Measurements from ENCODE around the gene EHD4.

Gene EHD4

GRCh38 chr15:41865490-41866055 lies 106.8 kb downstream of the EHD4 start:
- CTCF ChIA-PET: interaction anchor here (0.7 kb wide), 1 partner anchor 125 kb away, joined by 5 read pairs; no protein-coding TSS in a partner anchor
- POLR2A ChIA-PET: no interaction called here

GRCh38 chr15:41862515-41863116 lies 109.7 kb downstream of the EHD4 start:
- Histone ChIP-seq H3K27ac (ENCODE audit: extremely low read depth, low read depth, low read length) (no peak overlapping the region), H3K36me3 (ENCODE audit: control insufficient read depth in 2 of 2, insufficient read depth in 1 of 2, low read length in 2 of 2) (no peaks in the 10 kb centered on the region), H3K4me1 (ENCODE audit: control insufficient read depth, insufficient read depth, low read length) (peaks cover 2% of the 10 kb centered on the region; the same call in 1 of the 2 replicates), H3K4me3 (ENCODE audit: low read depth, low read length) (no peak overlapping the region), H3K9me3 (ENCODE audit: control insufficient read depth, insufficient read depth, low read depth, low read length) (no peaks in the 10 kb centered on the region)
- ChIA-PET CTCF (no interaction called here), POLR2A (no interaction called here)
- no peak for TF ChIP-seq ZNF223 (tag by site-specific recombination; IDR thresholded peaks at IDR 0.05)
- TF ChIP-seq ZNF692 (tag by site-specific recombination; IDR thresholded peaks at IDR 0.05): no peak
- TF ChIP-seq ZIC2 (tag by site-specific recombination; IDR thresholded peaks at IDR 0.05): peak; percentile 59
- peak; percentile 27; the same call in 1 of the 2 replicates for TF ChIP-seq ZFHX2 (tag by site-specific recombination; conservative IDR thresholded peaks at IDR 0.05)
- TF ChIP-seq ZBTB10 (tag by site-specific recombination; IDR thresholded peaks at IDR 0.05): no peak
- TF ChIP-seq ZNF449 (tag by site-specific recombination; IDR thresholded peaks at IDR 0.05): no peak
- TF ChIP-seq YY1 (tag by site-specific recombination; IDR thresholded peaks at IDR 0.05): no peak
- no peak for TF ChIP-seq ZNF600 (tag by site-specific recombination; IDR thresholded peaks at IDR 0.05)
- peak; percentile 16; the same call in 1 of the 2 replicates for TF ChIP-seq EGR2 (tag by site-specific recombination; IDR thresholded peaks at IDR 0.05; ENCODE audit: low read depth)
- TF ChIP-seq ZNF214 (tag by site-specific recombination; IDR thresholded peaks at IDR 0.05; ENCODE audit: borderline replicate concordance): no peak
- no peak for TF ChIP-seq ZNF24 (tag by site-specific recombination; IDR thresholded peaks at IDR 0.05)

More at GRCh38 chr15:41865490-41866055, 106.8 kb downstream of the EHD4 start:
- Histone ChIP-seq H3K27ac (ENCODE audit: extremely low read depth, low read depth, low read length) (no peak overlapping the region), H3K4me1 (ENCODE audit: control insufficient read depth, insufficient read depth, low read length) (peaks cover 2% of the 10 kb centered on the region; the same call in 1 of the 2 replicates), H3K36me3 (ENCODE audit: control insufficient read depth in 2 of 2, insufficient read depth in 1 of 2, low read length in 2 of 2) (no peaks in the 10 kb centered on the region), H3K9me3 (ENCODE audit: control insufficient read depth, insufficient read depth, low read depth, low read length) (no peaks in the 10 kb centered on the region), H3K4me3 (ENCODE audit: low read depth, low read length) (no peak overlapping the region)
- TF ChIP-seq EGR2 (tag by site-specific recombination; IDR thresholded peaks at IDR 0.05; ENCODE audit: low read depth) (peak; percentile 81), ZFHX2 (tag by site-specific recombination; conservative IDR thresholded peaks at IDR 0.05) (peak; percentile 84)
- TF ChIP-seq, protein P1, sequence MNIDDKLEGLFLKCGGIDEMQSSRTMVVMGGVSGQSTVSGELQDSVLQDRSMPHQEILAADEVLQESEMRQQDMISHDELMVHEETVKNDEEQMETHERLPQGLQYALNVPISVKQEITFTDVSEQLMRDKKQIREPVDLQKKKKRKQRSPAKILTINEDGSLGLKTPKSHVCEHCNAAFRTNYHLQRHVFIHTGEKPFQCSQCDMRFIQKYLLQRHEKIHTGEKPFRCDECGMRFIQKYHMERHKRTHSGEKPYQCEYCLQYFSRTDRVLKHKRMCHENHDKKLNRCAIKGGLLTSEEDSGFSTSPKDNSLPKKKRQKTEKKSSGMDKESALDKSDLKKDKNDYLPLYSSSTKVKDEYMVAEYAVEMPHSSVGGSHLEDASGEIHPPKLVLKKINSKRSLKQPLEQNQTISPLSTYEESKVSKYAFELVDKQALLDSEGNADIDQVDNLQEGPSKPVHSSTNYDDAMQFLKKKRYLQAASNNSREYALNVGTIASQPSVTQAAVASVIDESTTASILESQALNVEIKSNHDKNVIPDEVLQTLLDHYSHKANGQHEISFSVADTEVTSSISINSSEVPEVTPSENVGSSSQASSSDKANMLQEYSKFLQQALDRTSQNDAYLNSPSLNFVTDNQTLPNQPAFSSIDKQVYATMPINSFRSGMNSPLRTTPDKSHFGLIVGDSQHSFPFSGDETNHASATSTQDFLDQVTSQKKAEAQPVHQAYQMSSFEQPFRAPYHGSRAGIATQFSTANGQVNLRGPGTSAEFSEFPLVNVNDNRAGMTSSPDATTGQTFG (tag by site-specific recombination; IDR thresholded peaks at IDR 0.05; ENCODE audit: borderline replicate concordance): no peak

Measured in HEK293 (cell line).